Loucy (cell line): Measurements from ENCODE around the gene ASXL3.

Source experiments
- CTCF ChIP-seq: fragments of 200-600 bp; sonication (generic); conservative IDR thresholded peaks from 2 replicates; pipeline ENCODE4 v1.5.1; 2014; ENCODE audit warnings: mild to moderate bottlenecking, antibody characterized with exemption, low read length
- EZH2phosphoT487 ChIP-seq: fragments of 200-600 bp; IDR thresholded peaks from 2 replicates; pipeline ENCODE4 v1.6.1; 2018; ENCODE audit warnings: antibody characterized with exemption, mild to moderate bottlenecking, moderate library complexity, borderline replicate concordance

- TF ChIP-seq CTCF (no peak), EZH2phosphoT487 (no peak)
These were observed 25.4 kb downstream of the ASXL3 start for GRCh38 chr18:33603454-33603853.
